Peyer's patch (tissue), 4 donors: ENCODE measurements around the gene VIM. TPM values are rescaled to one million over a fixed set of nuclear protein-coding genes. Genes with fewer than 3 reads are reported as not detected.

ENCODE experiments used
- DNase-seq, 3 donors: peaks; one replicate each; pipeline ENCODE4 v3.0.0-alpha.2; 2017 to 2019
- H3K27ac ChIP-seq, 4 donors: fragments of 200-600 bp; sonication (generic); one replicate each; pipeline ENCODE4 v1.5.1; 2016 to 2019
- H3K27me3 ChIP-seq, 2 donors: fragments of 200-600 bp; sonication (generic); one replicate each; pipeline ENCODE4 v1.5.1; 2019
- H3K36me3 ChIP-seq, 3 donors: fragments of 200-600 bp; sonication (generic); one replicate each; pipeline ENCODE4 v1.5.1; 2016 to 2019
- H3K4me1 ChIP-seq, 4 donors: fragments of 200-600 bp; sonication (generic); one replicate each; pipeline ENCODE4 v1.5.1; 2016 to 2019
- H3K4me3 ChIP-seq, 4 donors: fragments of 200-600 bp; sonication (generic); 1 replicate in 3 of 4; 2 replicates in 1 of 4; pipeline ENCODE4 v1.5.1; 2016 to 2019; ENCODE audit warnings: mild to moderate bottlenecking in 1 of 4
- H3K9me3 ChIP-seq, 4 donors: fragments of 200-600 bp; sonication (generic); one replicate each; pipeline ENCODE4 v1.5.1; 2016 to 2019; ENCODE audit warnings: mild to moderate bottlenecking in 1 of 4
- POLR2A ChIP-seq, 2 donors: fragments of 450-650 bp; IDR thresholded peaks; one replicate each; pipeline ENCODE4 v1.5.1; 2017; ENCODE audit warnings: antibody characterized with exemption in 2 of 2, mild to moderate bottlenecking in 2 of 2, moderate library complexity in 2 of 2
- total RNA-seq, 4 donors: library from RNA; depleted of rRNA; stranded (reverse); fragments of >200 nt; gene quantifications; one replicate each; pipeline ENCODE4 v1.1.0, GENCODE V29; 2016
- TF ChIP-seq, protein P1 (sequence below), 6 experiments: fragments of 450-650 bp in 4 of 6; fragments of 200-600 bp in 2 of 6; sonication (generic) in 1 of 6; IDR thresholded peaks; one replicate each; pipeline ENCODE4 v1.5.1; 2017 to 2019; ENCODE audit warnings: antibody characterized with exemption in 6 of 6, mild to moderate bottlenecking in 3 of 6, moderate library complexity in 1 of 6

Gene VIM
- total RNA-seq, 4 donors from 2014 or later = 139 to 914 (median 434) TPM

- TF ChIP-seq POLR2A (IDR thresholded peaks at IDR 0.05) = no peak
- TF ChIP-seq, protein P1, sequence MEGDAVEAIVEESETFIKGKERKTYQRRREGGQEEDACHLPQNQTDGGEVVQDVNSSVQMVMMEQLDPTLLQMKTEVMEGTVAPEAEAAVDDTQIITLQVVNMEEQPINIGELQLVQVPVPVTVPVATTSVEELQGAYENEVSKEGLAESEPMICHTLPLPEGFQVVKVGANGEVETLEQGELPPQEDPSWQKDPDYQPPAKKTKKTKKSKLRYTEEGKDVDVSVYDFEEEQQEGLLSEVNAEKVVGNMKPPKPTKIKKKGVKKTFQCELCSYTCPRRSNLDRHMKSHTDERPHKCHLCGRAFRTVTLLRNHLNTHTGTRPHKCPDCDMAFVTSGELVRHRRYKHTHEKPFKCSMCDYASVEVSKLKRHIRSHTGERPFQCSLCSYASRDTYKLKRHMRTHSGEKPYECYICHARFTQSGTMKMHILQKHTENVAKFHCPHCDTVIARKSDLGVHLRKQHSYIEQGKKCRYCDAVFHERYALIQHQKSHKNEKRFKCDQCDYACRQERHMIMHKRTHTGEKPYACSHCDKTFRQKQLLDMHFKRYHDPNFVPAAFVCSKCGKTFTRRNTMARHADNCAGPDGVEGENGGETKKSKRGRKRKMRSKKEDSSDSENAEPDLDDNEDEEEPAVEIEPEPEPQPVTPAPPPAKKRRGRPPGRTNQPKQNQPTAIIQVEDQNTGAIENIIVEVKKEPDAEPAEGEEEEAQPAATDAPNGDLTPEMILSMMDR (IDR thresholded peaks at IDR 0.05) = no peak
- no peak overlapping the region for H3K27ac ChIP-seq
- H3K4me1 ChIP-seq = peaks cover 0 to 4% (median 0%) of the 10 kb centered on the region in 4 donors
- no peak for DNase-seq
- no peaks in the 10 kb centered on the region for H3K9me3 ChIP-seq
- no peaks in the 10 kb centered on the region for H3K36me3 ChIP-seq
- H3K4me3 ChIP-seq = no peak overlapping the region
- no peaks in the 10 kb centered on the region for H3K27me3 ChIP-seq
Measured at GRCh38 chr10:17255512-17255911, 27.5 kb downstream of the VIM start.

DNA sequence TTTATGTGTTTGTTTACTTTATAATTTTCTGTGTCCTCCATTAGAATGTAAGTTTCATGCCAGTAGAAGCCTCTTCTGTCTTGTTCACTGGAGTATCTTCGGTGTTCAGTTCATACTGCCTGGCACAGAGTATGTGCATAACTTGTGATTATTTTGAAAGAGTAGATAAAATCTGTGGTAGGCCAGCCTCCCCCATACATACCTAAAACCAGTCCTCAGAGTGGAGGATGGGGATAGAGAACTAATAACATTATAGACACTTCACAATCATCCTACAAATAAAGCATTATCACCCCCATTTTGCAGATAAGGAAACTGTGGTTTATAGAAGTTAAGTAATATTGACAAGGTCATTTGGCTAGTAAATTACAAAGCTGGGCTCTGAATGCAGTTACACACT, 28.0 kb downstream of the VIM start:
- Histone ChIP-seq H3K27ac (no peak overlapping the region), H3K36me3 (no peaks in the 10 kb centered on the region), H3K4me1 (peaks cover 0 to 4% (median 0%) of the 10 kb centered on the region in 4 donors), H3K4me3 (no peak overlapping the region), H3K27me3 (no peaks in the 10 kb centered on the region), H3K9me3 (no peaks in the 10 kb centered on the region)
- DNase-seq = no peak
- TF ChIP-seq, protein P1 (IDR thresholded peaks at IDR 0.05) = no peak
- TF ChIP-seq POLR2A (IDR thresholded peaks at IDR 0.05) = no peak

GRCh38 chr10:17256627-17257026, 28.6 kb downstream of the VIM start:
- Histone ChIP-seq H3K9me3 (peaks cover 0 to 1% (median 0%) of the 10 kb centered on the region in 4 donors), H3K36me3 (no peaks in the 10 kb centered on the region), H3K4me3 (no peak overlapping the region), H3K27ac (no peak overlapping the region), H3K4me1 (peaks cover 0 to 4% (median 0%) of the 10 kb centered on the region in 4 donors), H3K27me3 (no peaks in the 10 kb centered on the region)
- TF ChIP-seq POLR2A (IDR thresholded peaks at IDR 0.05) = no peak
- TF ChIP-seq, protein P1 (IDR thresholded peaks at IDR 0.05) = no peak
- no peak for DNase-seq

DNA sequence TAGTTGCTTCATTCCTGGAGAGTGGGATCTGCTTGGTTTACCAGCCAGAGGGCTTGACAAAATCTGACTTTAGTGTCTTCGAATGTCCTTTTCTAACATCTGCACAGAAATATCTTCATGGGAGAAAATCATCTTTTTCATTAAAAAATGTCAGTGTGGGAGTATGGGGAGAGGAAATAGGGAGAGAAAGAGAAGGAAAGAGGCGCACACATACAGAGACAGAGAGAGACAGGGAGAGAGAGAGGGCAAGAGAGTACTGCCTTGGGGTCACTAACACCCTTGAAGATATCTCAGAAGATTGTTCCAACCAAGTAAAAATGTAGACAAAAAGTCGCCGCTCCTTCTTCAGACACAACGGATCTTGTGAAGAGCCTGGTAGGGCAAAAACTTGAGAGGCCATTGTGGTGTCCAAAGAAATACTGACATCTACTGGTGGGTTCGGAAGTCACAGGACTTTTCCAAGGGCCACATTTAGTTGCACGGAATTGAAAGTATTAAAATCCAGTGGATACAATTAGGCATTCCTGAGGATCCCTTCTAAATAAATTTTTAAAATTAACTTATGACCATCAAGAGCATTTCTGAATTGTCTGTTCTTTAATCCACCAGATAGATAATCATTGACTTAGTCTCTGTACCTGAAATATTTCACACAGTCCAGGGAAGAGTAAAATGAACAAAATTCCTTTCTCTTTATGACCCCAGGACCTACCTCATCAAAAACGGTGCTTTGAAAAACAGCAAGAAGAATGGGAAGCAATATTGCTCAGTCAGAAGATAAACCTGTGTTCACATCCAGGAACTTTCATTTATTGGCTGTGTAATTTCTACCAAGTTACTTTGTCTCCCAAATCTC, 29.7 kb downstream of the VIM start:
- peaks cover 0 to 4% (median 0%) of the 10 kb centered on the region in 4 donors for H3K4me1 ChIP-seq
- H3K27me3 ChIP-seq = no peaks in the 10 kb centered on the region
- peak in 2 of 3 donors; percentile 24 to 75 for DNase-seq
- no peak for TF ChIP-seq POLR2A (IDR thresholded peaks at IDR 0.05)
- TF ChIP-seq, protein P1 (IDR thresholded peaks at IDR 0.05) = peak; percentile 71 to 93 (median 88)
- H3K4me3 ChIP-seq = no peak overlapping the region
- H3K36me3 ChIP-seq = no peaks in the 10 kb centered on the region
- H3K9me3 ChIP-seq = peaks cover 0 to 12% (median 0%) of the 10 kb centered on the region in 4 donors
- H3K27ac ChIP-seq = no peak overlapping the region

DNA sequence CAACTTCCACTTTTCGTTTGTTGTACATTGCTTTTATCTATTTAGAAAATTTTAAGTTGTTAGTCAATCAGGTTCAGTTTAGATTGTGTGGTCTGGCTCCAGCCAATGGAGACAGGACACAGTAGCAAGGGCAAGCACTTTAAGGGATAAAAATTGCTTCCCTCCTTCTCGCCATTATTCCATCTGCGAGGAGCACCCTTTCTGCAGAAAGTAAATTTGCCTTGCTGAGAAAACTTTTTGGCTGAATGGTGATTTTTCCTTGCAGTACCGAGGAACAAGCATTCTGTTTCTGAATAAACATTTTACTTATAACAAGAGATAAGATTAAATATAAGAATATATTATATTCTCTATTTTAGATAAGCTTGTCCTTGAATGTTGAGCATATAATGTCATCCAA, 34.5 kb downstream of the VIM start:
- DNase-seq = no peak
- TF ChIP-seq, protein P1 (IDR thresholded peaks at IDR 0.05) = no peak
- TF ChIP-seq POLR2A (IDR thresholded peaks at IDR 0.05) = no peak
- H3K9me3 ChIP-seq = peaks cover 0 to 26% (median 0%) of the 10 kb centered on the region in 4 donors
- no peak overlapping the region for H3K4me3 ChIP-seq
- no peaks in the 10 kb centered on the region for H3K36me3 ChIP-seq
- no peak overlapping the region for H3K27ac ChIP-seq
- peaks cover 0 to 2% (median 0%) of the 10 kb centered on the region in 4 donors for H3K4me1 ChIP-seq
- no peaks in the 10 kb centered on the region for H3K27me3 ChIP-seq
